GM18907 (cell line): ENCODE results near the gene MBTPS1.

Experiments used
- ATAC-seq: cut with Tn5 transposase; IDR thresholded peaks from one replicate; pipeline ENCODE4 v1.9.1; 2021; ENCODE audit warnings: mild to moderate bottlenecking, moderate library complexity; ENCODE audit not compliant: unreplicated experiment

Gene MBTPS1

GRCh38 chr16:84080378-84080777, 36.4 kb downstream of the MBTPS1 start:
- ATAC-seq, result no peak

- ATAC-seq, result no peak
Observed at GRCh38 chr16:84079664-84080063, 37.1 kb downstream of the MBTPS1 start.

- no peak for ATAC-seq
Observed at GRCh38 chr16:84075376-84075775, 41.4 kb downstream of the MBTPS1 start.

GRCh38 chr16:84074721-84075120, 42.0 kb downstream of the MBTPS1 start:
- no peak for ATAC-seq

GRCh38 chr16:84072014-84072413, 44.7 kb downstream of the MBTPS1 start:
- ATAC-seq, result no peak

GRCh38 chr16:84071121-84071520, 45.6 kb downstream of the MBTPS1 start:
- ATAC-seq, result no peak

- ATAC-seq, result no peak
Observed at GRCh38 chr16:84069540-84069939, 47.2 kb downstream of the MBTPS1 start.

GRCh38 chr16:84068783-84069462, 47.8 kb downstream of the MBTPS1 start:
- ATAC-seq, result no peak

GRCh38 chr16:84068041-84068440, 48.7 kb downstream of the MBTPS1 start:
- no peak for ATAC-seq

GRCh38 chr16:84067640-84068039, 49.1 kb downstream of the MBTPS1 start:
- ATAC-seq, result no peak

GRCh38 chr16:84065536-84066132, 51.1 kb downstream of the MBTPS1 start:
- ATAC-seq, result no peak

GRCh38 chr16:84063980-84064379, 52.8 kb downstream of the MBTPS1 start:
- ATAC-seq, result no peak

GRCh38 chr16:84062734-84063640, 53.8 kb downstream of the MBTPS1 start:
- ATAC-seq, result no peak

GRCh38 chr16:84061236-84061819, 55.4 kb downstream of the MBTPS1 start:
- no peak for ATAC-seq

- ATAC-seq, result no peak
Observed at GRCh38 chr16:84059946-84060901, 56.5 kb downstream of the MBTPS1 start.

- ATAC-seq, result no peak
Observed at GRCh38 chr16:84059111-84059510, 57.6 kb downstream of the MBTPS1 start.

GRCh38 chr16:84058664-84059063, 58.1 kb downstream of the MBTPS1 start:
- no peak for ATAC-seq

- no peak for ATAC-seq
Observed at GRCh38 chr16:84058211-84058610, 58.5 kb downstream of the MBTPS1 start.

GRCh38 chr16:84056933-84057332, 59.8 kb downstream of the MBTPS1 start:
- ATAC-seq, result no peak
